SK-N-SH (cell line): ENCODE data around the gene SPO11. TPM values are rescaled to one million over a fixed set of nuclear protein-coding genes. Genes with fewer than 3 reads are reported as not detected.

Experiments used
- CTCF ChIA-PET: fragments of 300-600, 350-600 bp; formaldehyde crosslinking; extraction: SDS; loops from one replicate; lab custom pipeline; 2021; lab: Yijun Ruan, JAX
- POLR2A ChIA-PET: fragments of 350-600 bp; sonication (Branson Sonifier 250); formaldehyde crosslinking; extraction: SDS; loops from one replicate; lab custom pipeline; 2020; ENCODE audit warnings: antibody characterized with exemption, inconsistent platforms; lab: Yijun Ruan, JAX
- DNase-seq: peaks from one replicate; pipeline ENCODE4 v3.0.0; 2012
- H2AFZ ChIP-seq: fragments of 200-600 bp; sonication (generic); 2 replicates; pipeline ENCODE4 v1.8.1; 2016; ENCODE audit warnings: antibody characterized with exemption, mild to moderate bottlenecking, low read depth
- H3F3A ChIP-seq: fragments of 200-600 bp; sonication (generic); replicated peaks from 2 replicates; pipeline ENCODE3; 2016; ENCODE audit warnings: antibody characterized with exemption, mild to moderate bottlenecking; ENCODE audit not compliant: insufficient read depth
- H3K27ac ChIP-seq, 2 experiments: fragments of 200-500 bp in 1 of 2; fragments of 200-600 bp in 1 of 2; sonication (Bioruptor generic) in 1 of 2; sonication (generic), shearing (Covaris generic) in 1 of 2; 2 replicates each; pipeline versions ENCODE4 v1.5.1 to v1.6.1; 2014 to 2016; ENCODE audit warnings: low read depth in 2 of 2, inconsistent platforms in 1 of 2, low read length in 1 of 2, mild to moderate bottlenecking in 1 of 2, mixed read lengths in 1 of 2
- H3K27me3 ChIP-seq: fragments of 200-600 bp; sonication (generic), shearing (Covaris generic); 2 replicates; pipeline ENCODE4 v1.6.1; 2016; ENCODE audit warnings: mixed run types; ENCODE audit not compliant: insufficient read depth
- H3K36me3 ChIP-seq, 2 experiments: fragments of 200-500 bp in 1 of 2; fragments of 200-600 bp in 1 of 2; sonication (Bioruptor generic) in 1 of 2; sonication (generic) in 1 of 2; replicated peaks in 1 of 2; 2 replicates each; pipeline versions ENCODE3 to v1.5.1; 2014 to 2016; ENCODE audit warnings: low read length in 1 of 2, mild to moderate bottlenecking in 1 of 2; ENCODE audit not compliant: insufficient read depth in 2 of 2, control insufficient read depth in 1 of 2
- H3K4me1 ChIP-seq, 2 experiments: fragments of 200-500 bp in 1 of 2; fragments of 200-600 bp in 1 of 2; sonication (Bioruptor generic) in 1 of 2; sonication (generic), shearing (Covaris generic) in 1 of 2; 2 replicates each; pipeline versions ENCODE4 v1.5.1 to v1.6.1; 2014 to 2016; ENCODE audit warnings: low read depth in 1 of 2, low read length in 1 of 2, mixed run types in 1 of 2; ENCODE audit not compliant: insufficient read depth in 2 of 2, control insufficient read depth in 1 of 2
- H3K4me2 ChIP-seq: fragments of 200-600 bp; sonication (generic), shearing (Covaris generic); 2 replicates; pipeline ENCODE4 v1.6.1; 2017; ENCODE audit warnings: mixed run types
- H3K4me3 ChIP-seq, 2 experiments: fragments of 200-500 bp in 1 of 2; fragments of 200-600 bp in 1 of 2; sonication (Bioruptor generic) in 1 of 2; sonication (generic), shearing (Covaris generic) in 1 of 2; 2 replicates each; pipeline versions ENCODE4 v1.5.1 to v1.8.1; 2014 to 2016; ENCODE audit warnings: low read depth in 2 of 2, inconsistent platforms in 1 of 2, low read length in 1 of 2, mild to moderate bottlenecking in 1 of 2, mixed read lengths in 1 of 2, moderate library complexity in 1 of 2
- H3K79me2 ChIP-seq: fragments of 200-600 bp; sonication (generic); 2 replicates; pipeline ENCODE4 v1.8.1; 2017; ENCODE audit warnings: mild to moderate bottlenecking; ENCODE audit not compliant: insufficient read depth
- H3K9ac ChIP-seq: fragments of 200-600 bp; sonication (generic); 2 replicates; pipeline ENCODE4 v1.6.1; 2017; ENCODE audit warnings: mixed run types
- H3K9me2 ChIP-seq: fragments of 200-600 bp; sonication (generic); 2 replicates; pipeline ENCODE4 v1.6.1; 2017; ENCODE audit warnings: mixed run types
- H3K9me3 ChIP-seq: fragments of 200-600 bp; sonication (generic); 2 replicates; pipeline ENCODE4 v1.6.1; 2017; ENCODE audit warnings: mixed run types, mild to moderate bottlenecking, moderate library complexity
- H4K20me1 ChIP-seq: fragments of 200-600 bp; sonication (generic); 2 replicates; pipeline ENCODE4 v1.6.1; 2017; ENCODE audit warnings: mild to moderate bottlenecking, mixed run types; ENCODE audit not compliant: insufficient read depth
- ELF1 ChIP-seq: IDR thresholded peaks from 2 replicates; pipeline ENCODE4 v1.4.0; 2012
- EZH2phosphoT487 ChIP-seq: fragments of 200-600 bp; sonication (generic); IDR thresholded peaks from 2 replicates; pipeline ENCODE4 v1.6.1; 2017; ENCODE audit warnings: low read depth, mixed run types, mild to moderate bottlenecking, antibody characterized with exemption, moderate library complexity, borderline replicate concordance
- FOSL2 ChIP-seq: IDR thresholded peaks from 2 replicates; pipeline ENCODE4 v1.4.0; 2012; ENCODE audit warnings: low read depth, mild to moderate bottlenecking, moderate library complexity, borderline replicate concordance
- FOXJ3 ChIP-seq: sonication (generic); formaldehyde crosslinking; IDR thresholded peaks from 2 replicates; pipeline ENCODE4 v1.5.1; 2020; ENCODE audit warnings: mild to moderate bottlenecking, missing genetic modification reagents
- GABPA ChIP-seq: IDR thresholded peaks from 2 replicates; pipeline ENCODE4 v1.4.0; 2012; ENCODE audit warnings: low read depth, mild to moderate bottlenecking
- MXI1 ChIP-seq: IDR thresholded peaks from 2 replicates; pipeline ENCODE4 v1.6.1; 2012; ENCODE audit warnings: mild to moderate bottlenecking, low read depth, low read length, improper control_type of control experiment
- NFIC ChIP-seq: IDR thresholded peaks from 2 replicates; pipeline ENCODE4 v1.4.0; 2012; ENCODE audit warnings: borderline replicate concordance
- RAD21 ChIP-seq: IDR thresholded peaks from 2 replicates; pipeline ENCODE4 v1.6.1; 2012; ENCODE audit warnings: mild to moderate bottlenecking, low read length
- RFX5 ChIP-seq: IDR thresholded peaks from 2 replicates; pipeline ENCODE4 v1.6.1; 2012; ENCODE audit warnings: mild to moderate bottlenecking, improper control_type of control experiment, low read length
- RXRA ChIP-seq: IDR thresholded peaks from 2 replicates; pipeline ENCODE4 v1.4.0; 2012; ENCODE audit warnings: low read depth, mild to moderate bottlenecking, borderline replicate concordance
- SIN3A ChIP-seq: IDR thresholded peaks from 2 replicates; pipeline ENCODE4 v1.6.1; 2012; ENCODE audit warnings: low read depth, mild to moderate bottlenecking, low read length, moderate library complexity, borderline replicate concordance
- TAF1 ChIP-seq: IDR thresholded peaks from 2 replicates; pipeline ENCODE4 v1.6.1; 2012; ENCODE audit warnings: low read depth, mild to moderate bottlenecking, low read length, moderate library complexity, borderline replicate concordance
- TEAD4 ChIP-seq: IDR thresholded peaks from 2 replicates; pipeline ENCODE4 v1.4.0; 2012; ENCODE audit warnings: mild to moderate bottlenecking, borderline replicate concordance; ENCODE audit not compliant: insufficient read depth
- YY1 ChIP-seq: IDR thresholded peaks from 2 replicates; pipeline ENCODE4 v1.4.0; 2012; ENCODE audit warnings: low read depth, mild to moderate bottlenecking
- WGBS: methylation state at CpG from one replicate; pipeline ENCODE4 v1.1.6; 2017; ENCODE audit warnings: low lambda C conversion rate; 5-methylcytosine and 5-hydroxymethylcytosine counted together
- polyA plus RNA-seq, 3 experiments: library from polyadenylated mRNA; depleted of rRNA; stranded (reverse); fragments of >200 nt; gene quantifications; 2 replicates each; pipeline ENCODE4 v1.2.3, GENCODE V29; 2012
- TF ChIP-seq, protein P1 (sequence below): fragments of 200-600 bp; sonication (generic); IDR thresholded peaks from 2 replicates; pipeline ENCODE4 v1.6.1; 2017; ENCODE audit warnings: antibody characterized with exemption, mild to moderate bottlenecking, moderate library complexity
- TF ChIP-seq, protein P2 (sequence below): fragments of 150-350 bp; IDR thresholded peaks from 2 replicates; pipeline ENCODE4 v1.6.1; 2016; ENCODE audit warnings: mild to moderate bottlenecking, low read depth, low read length
- TF ChIP-seq, protein P3 (sequence below): IDR thresholded peaks from 2 replicates; pipeline ENCODE4; 2012
- TF ChIP-seq, protein P4 (sequence below): IDR thresholded peaks from 2 replicates; pipeline ENCODE4 v1.6.1; 2012; ENCODE audit warnings: mild to moderate bottlenecking, low read depth, low read length, moderate library complexity
- TF ChIP-seq, protein P5 (sequence below): IDR thresholded peaks from 2 replicates; pipeline ENCODE4 v1.4.0; 2012; ENCODE audit warnings: low read depth, borderline replicate concordance
- TF ChIP-seq, protein P6 (sequence below): IDR thresholded peaks from 2 replicates; pipeline ENCODE4 v1.4.0; 2012; ENCODE audit warnings: low read depth

The SPO11 gene
- polyA plus RNA-seq, 1 of the 3 experiments (the other 2 are of a cell fraction), result not detected

DNA sequence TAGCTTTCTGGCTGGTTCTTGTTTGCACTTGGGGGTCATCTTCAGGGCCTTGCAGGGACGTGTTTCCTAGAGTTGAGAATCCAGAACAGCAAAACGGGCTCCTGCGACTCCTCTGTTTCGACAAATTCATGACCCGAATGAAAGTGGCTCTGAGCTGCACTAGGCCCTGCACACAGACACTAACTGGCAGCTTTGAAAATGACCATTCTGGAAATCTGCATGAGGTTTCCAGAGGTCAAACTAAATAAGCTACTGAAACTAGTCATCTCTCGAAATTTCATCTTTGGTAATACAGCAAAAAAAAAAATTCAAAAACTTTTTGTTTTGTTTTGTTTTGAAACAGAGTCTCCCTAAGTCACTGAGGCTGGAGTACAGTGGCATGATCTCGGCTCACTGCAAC lies 47.7 kb upstream of the SPO11 start:
- H3K4me3 ChIP-seq, result no peak overlapping the region
- no peak overlapping the region for H2AFZ ChIP-seq
- ChIA-PET POLR2A (no interaction called here), CTCF (interaction anchor here (0.7 to 1.7 kb wide), 3 partner anchors 24 to 64 kb away, joined by 3 read pairs; no protein-coding TSS in a partner anchor)
- DNase-seq, result no peak
- no peaks in the 10 kb centered on the region; the same call in 1 of the 2 replicates for H3K27me3 ChIP-seq
- no peaks in the 10 kb centered on the region for H3K79me2 ChIP-seq
- no peaks in the 10 kb centered on the region for H3K9me3 ChIP-seq
- TF ChIP-seq YY1, result no peak
- TF ChIP-seq TEAD4, result no peak
- TF ChIP-seq, protein P1, sequence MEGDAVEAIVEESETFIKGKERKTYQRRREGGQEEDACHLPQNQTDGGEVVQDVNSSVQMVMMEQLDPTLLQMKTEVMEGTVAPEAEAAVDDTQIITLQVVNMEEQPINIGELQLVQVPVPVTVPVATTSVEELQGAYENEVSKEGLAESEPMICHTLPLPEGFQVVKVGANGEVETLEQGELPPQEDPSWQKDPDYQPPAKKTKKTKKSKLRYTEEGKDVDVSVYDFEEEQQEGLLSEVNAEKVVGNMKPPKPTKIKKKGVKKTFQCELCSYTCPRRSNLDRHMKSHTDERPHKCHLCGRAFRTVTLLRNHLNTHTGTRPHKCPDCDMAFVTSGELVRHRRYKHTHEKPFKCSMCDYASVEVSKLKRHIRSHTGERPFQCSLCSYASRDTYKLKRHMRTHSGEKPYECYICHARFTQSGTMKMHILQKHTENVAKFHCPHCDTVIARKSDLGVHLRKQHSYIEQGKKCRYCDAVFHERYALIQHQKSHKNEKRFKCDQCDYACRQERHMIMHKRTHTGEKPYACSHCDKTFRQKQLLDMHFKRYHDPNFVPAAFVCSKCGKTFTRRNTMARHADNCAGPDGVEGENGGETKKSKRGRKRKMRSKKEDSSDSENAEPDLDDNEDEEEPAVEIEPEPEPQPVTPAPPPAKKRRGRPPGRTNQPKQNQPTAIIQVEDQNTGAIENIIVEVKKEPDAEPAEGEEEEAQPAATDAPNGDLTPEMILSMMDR, result no peak
- TF ChIP-seq GABPA, result no peak
- TF ChIP-seq NFIC, result no peak
- TF ChIP-seq FOXJ3 (CRISPR knock-in tag), result no peak
- TF ChIP-seq, protein P2, sequence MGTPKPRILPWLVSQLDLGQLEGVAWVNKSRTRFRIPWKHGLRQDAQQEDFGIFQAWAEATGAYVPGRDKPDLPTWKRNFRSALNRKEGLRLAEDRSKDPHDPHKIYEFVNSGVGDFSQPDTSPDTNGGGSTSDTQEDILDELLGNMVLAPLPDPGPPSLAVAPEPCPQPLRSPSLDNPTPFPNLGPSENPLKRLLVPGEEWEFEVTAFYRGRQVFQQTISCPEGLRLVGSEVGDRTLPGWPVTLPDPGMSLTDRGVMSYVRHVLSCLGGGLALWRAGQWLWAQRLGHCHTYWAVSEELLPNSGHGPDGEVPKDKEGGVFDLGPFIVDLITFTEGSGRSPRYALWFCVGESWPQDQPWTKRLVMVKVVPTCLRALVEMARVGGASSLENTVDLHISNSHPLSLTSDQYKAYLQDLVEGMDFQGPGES, result no peak
- no peak for TF ChIP-seq ELF1
- no peak for TF ChIP-seq SIN3A
- no peak for TF ChIP-seq FOSL2
- no peak for TF ChIP-seq EZH2phosphoT487
- TF ChIP-seq, protein P3, sequence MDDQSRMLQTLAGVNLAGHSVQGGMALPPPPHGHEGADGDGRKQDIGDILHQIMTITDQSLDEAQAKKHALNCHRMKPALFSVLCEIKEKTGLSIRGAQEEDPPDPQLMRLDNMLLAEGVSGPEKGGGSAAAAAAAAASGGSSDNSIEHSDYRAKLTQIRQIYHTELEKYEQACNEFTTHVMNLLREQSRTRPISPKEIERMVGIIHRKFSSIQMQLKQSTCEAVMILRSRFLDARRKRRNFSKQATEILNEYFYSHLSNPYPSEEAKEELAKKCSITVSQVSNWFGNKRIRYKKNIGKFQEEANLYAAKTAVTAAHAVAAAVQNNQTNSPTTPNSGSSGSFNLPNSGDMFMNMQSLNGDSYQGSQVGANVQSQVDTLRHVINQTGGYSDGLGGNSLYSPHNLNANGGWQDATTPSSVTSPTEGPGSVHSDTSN, result no peak
- no peak for TF ChIP-seq RXRA
- TF ChIP-seq, protein P4, sequence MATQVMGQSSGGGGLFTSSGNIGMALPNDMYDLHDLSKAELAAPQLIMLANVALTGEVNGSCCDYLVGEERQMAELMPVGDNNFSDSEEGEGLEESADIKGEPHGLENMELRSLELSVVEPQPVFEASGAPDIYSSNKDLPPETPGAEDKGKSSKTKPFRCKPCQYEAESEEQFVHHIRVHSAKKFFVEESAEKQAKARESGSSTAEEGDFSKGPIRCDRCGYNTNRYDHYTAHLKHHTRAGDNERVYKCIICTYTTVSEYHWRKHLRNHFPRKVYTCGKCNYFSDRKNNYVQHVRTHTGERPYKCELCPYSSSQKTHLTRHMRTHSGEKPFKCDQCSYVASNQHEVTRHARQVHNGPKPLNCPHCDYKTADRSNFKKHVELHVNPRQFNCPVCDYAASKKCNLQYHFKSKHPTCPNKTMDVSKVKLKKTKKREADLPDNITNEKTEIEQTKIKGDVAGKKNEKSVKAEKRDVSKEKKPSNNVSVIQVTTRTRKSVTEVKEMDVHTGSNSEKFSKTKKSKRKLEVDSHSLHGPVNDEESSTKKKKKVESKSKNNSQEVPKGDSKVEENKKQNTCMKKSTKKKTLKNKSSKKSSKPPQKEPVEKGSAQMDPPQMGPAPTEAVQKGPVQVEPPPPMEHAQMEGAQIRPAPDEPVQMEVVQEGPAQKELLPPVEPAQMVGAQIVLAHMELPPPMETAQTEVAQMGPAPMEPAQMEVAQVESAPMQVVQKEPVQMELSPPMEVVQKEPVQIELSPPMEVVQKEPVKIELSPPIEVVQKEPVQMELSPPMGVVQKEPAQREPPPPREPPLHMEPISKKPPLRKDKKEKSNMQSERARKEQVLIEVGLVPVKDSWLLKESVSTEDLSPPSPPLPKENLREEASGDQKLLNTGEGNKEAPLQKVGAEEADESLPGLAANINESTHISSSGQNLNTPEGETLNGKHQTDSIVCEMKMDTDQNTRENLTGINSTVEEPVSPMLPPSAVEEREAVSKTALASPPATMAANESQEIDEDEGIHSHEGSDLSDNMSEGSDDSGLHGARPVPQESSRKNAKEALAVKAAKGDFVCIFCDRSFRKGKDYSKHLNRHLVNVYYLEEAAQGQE, result no peak
- no peak for TF ChIP-seq RAD21
- TF ChIP-seq, protein P5, sequence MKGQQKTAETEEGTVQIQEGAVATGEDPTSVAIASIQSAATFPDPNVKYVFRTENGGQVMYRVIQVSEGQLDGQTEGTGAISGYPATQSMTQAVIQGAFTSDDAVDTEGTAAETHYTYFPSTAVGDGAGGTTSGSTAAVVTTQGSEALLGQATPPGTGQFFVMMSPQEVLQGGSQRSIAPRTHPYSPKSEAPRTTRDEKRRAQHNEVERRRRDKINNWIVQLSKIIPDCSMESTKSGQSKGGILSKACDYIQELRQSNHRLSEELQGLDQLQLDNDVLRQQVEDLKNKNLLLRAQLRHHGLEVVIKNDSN, result no peak
- TF ChIP-seq TAF1, result no peak
- TF ChIP-seq, protein P6, sequence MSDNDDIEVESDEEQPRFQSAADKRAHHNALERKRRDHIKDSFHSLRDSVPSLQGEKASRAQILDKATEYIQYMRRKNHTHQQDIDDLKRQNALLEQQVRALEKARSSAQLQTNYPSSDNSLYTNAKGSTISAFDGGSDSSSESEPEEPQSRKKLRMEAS, result no peak
- TF ChIP-seq MXI1, result no peak
- TF ChIP-seq RFX5, result no peak
- no peak overlapping the region for H3K27ac ChIP-seq
- no peak overlapping the region for H3K9ac ChIP-seq
- H3F3A ChIP-seq, result no peaks in the 10 kb centered on the region
- no peaks in the 10 kb centered on the region for H3K36me3 ChIP-seq
- H3K9me2 ChIP-seq, result no peaks in the 10 kb centered on the region
- H3K4me1 ChIP-seq, result no peaks in the 10 kb centered on the region; a peak in 1 of 4 replicates
- WGBS, result 49% methylated on average over 7 of the region's 7 CpGs
- no peak overlapping the region for H3K4me2 ChIP-seq
- H4K20me1 ChIP-seq, result no peaks in the 10 kb centered on the region
